HG02840 (cell line): Measurements from ENCODE around the gene ABR.
"Not testable (repeated sequence)": the region's sequence is repeated elsewhere in the genome, so short reads cannot be mapped to it uniquely, and the experiment has no call there.

Source experiments
- ATAC-seq: cut with Tn5 transposase; IDR thresholded peaks from one replicate; pipeline ENCODE4 v1.9.1; 2021; ENCODE audit warnings: mild to moderate bottlenecking, moderate library complexity, moderate number of reproducible peaks; ENCODE audit not compliant: unreplicated experiment, low FRiP score

Gene ABR

GRCh38 chr17:1002771-1003555 lies 176.8 kb downstream of the ABR start:
- no peak for ATAC-seq

- ATAC-seq, result no peak
Measured at GRCh38 chr17:1002412-1002753, 177.4 kb downstream of the ABR start.

GRCh38 chr17:1001640-1002411 lies 178.0 kb downstream of the ABR start:
- ATAC-seq, result no peak

- no peak for ATAC-seq
Measured at GRCh38 chr17:1000597-1001461, 179.0 kb downstream of the ABR start.

- ATAC-seq, result no peak
Measured at GRCh38 chr17:998111-998510, 181.7 kb downstream of the ABR start.

- peak; percentile 87 for ATAC-seq
Measured at GRCh38 chr17:996554-997344, 183.0 kb downstream of the ABR start, which contains the start of gene TIMM22. Gene TIMM22 (plus strand): TSS chr17:997129. CDS start chr17:997143, 14 bp downstream.

- ATAC-seq, result not testable (repeated sequence)
Measured at GRCh38 chr17:995324-995723, 184.5 kb downstream of the ABR start.

- no peak for ATAC-seq
Measured at GRCh38 chr17:992933-993332, 186.8 kb downstream of the ABR start.

GRCh38 chr17:988561-988960 lies 191.2 kb downstream of the ABR start:
- ATAC-seq, result no peak

- ATAC-seq, result no peak
Measured at GRCh38 chr17:987931-988330, 191.8 kb downstream of the ABR start.

- no peak for ATAC-seq
Measured at GRCh38 chr17:986322-986929, 193.4 kb downstream of the ABR start.

GRCh38 chr17:983921-984320 lies 195.9 kb downstream of the ABR start:
- no peak for ATAC-seq

- no peak for ATAC-seq
Measured at GRCh38 chr17:981292-981658, 198.5 kb downstream of the ABR start.

- ATAC-seq, result no peak
Measured at GRCh38 chr17:980406-981291, 199.1 kb downstream of the ABR start.

- ATAC-seq, result peak; percentile 69
Measured at GRCh38 chr17:979539-980405, 200.0 kb downstream of the ABR start, which contains the start of gene NXN. Gene NXN (minus strand): TSS chr17:979776.

- peak; percentile 45 for ATAC-seq
Measured at GRCh38 chr17:979212-979538, 200.6 kb downstream of the ABR start.

GRCh38 chr17:978103-979093 lies 201.4 kb downstream of the ABR start:
- no peak for ATAC-seq
